Myocyte (in vitro differentiated cells): ENCODE results near the gene TMBIM1. TPM values are rescaled to one million over a fixed set of nuclear protein-coding genes. Genes with fewer than 3 reads are reported as not detected.
"Not testable (repeated sequence)": the region's sequence is repeated elsewhere in the genome, so short reads cannot be mapped to it uniquely, and the experiment has no call there.

Source experiments
- DNase-seq: peaks from one replicate; pipeline ENCODE4 v3.0.0-alpha.2; 2012; ENCODE audit warnings: low read depth
- total RNA-seq: library from RNA; depleted of rRNA; stranded (reverse); fragments of >200 nt; gene quantifications from 2 replicates; pipeline ENCODE4 v1.2.3, GENCODE V29; 2014

TMBIM1 gene
- total RNA-seq, 1 donor from 2014 or later: 212 TPM

GRCh38 chr2:218318241-218318640 is 25.9 kb upstream of the TMBIM1 start:
- no peak for DNase-seq

- no peak for DNase-seq
Measured at GRCh38 chr2:218317835-218318234, 25.5 kb upstream of the TMBIM1 start.

- no peak for DNase-seq
Measured at GRCh38 chr2:218317303-218317630, 25.0 kb upstream of the TMBIM1 start.

- no peak for DNase-seq
Measured at GRCh38 chr2:218315397-218315796, 23.1 kb upstream of the TMBIM1 start.

GRCh38 chr2:218314764-218315163 is 22.5 kb upstream of the TMBIM1 start:
- not testable (repeated sequence) for DNase-seq

GRCh38 chr2:218313356-218313755 is 21.1 kb upstream of the TMBIM1 start:
- no peak for DNase-seq

- DNase-seq: no peak
Measured at GRCh38 chr2:218312267-218312756, 20.0 kb upstream of the TMBIM1 start.

- DNase-seq: not testable (repeated sequence)
Measured at GRCh38 chr2:218311541-218312266, 19.4 kb upstream of the TMBIM1 start.

- no peak for DNase-seq
Measured at GRCh38 chr2:218310853-218311540, 18.7 kb upstream of the TMBIM1 start.

- DNase-seq: no peak
Measured at GRCh38 chr2:218307415-218308090, 15.2 kb upstream of the TMBIM1 start.

GRCh38 chr2:218306184-218306920 is 14.0 kb upstream of the TMBIM1 start:
- DNase-seq: no peak

- DNase-seq: no peak
Measured at GRCh38 chr2:218305383-218305782, 13.1 kb upstream of the TMBIM1 start.

- DNase-seq: peak; percentile 84
Measured at GRCh38 chr2:218301176-218301819, 9.0 kb upstream of the TMBIM1 start.

- DNase-seq: no peak
Measured at GRCh38 chr2:218300141-218300540, 7.8 kb upstream of the TMBIM1 start.

GRCh38 chr2:218298314-218298875 is 6.1 kb upstream of the TMBIM1 start:
- DNase-seq: no peak

GRCh38 chr2:218296847-218297246 is 4.5 kb upstream of the TMBIM1 start:
- no peak for DNase-seq

- DNase-seq: no peak
Measured at GRCh38 chr2:218296200-218296599, 3.9 kb upstream of the TMBIM1 start.

GRCh38 chr2:218295029-218295428 is 2.7 kb upstream of the TMBIM1 start:
- DNase-seq: no peak

- DNase-seq: no peak
Measured at GRCh38 chr2:218294430-218295022, 2.2 kb upstream of the TMBIM1 start.

- DNase-seq: no peak
Measured at GRCh38 chr2:218293715-218294429, 1.6 kb upstream of the TMBIM1 start.
